Stimulated activated naive CD8-positive, alpha-beta T cell treated with anti-CD3 and anti-CD28 coated beads, Interleukin-15, Interleukin-2, amounts not matched to agents 100 ng/mL and 50 ng/mL, for 24 hours (primary cell): ENCODE data around the gene TRIM31.

ENCODE experiments used
- H3K27ac Mint-ChIP-seq: one replicate; pipeline ENCODE4 v1.8.0; 2021; ENCODE audit warnings: mild to moderate bottlenecking, mixed read lengths
- H3K27me3 Mint-ChIP-seq: one replicate; pipeline ENCODE4 v1.8.0; 2021; ENCODE audit warnings: mixed read lengths
- H3K36me3 Mint-ChIP-seq: one replicate; pipeline ENCODE4 v1.8.0; 2021; ENCODE audit warnings: low read depth, mixed read lengths
- H3K4me1 Mint-ChIP-seq: one replicate; pipeline ENCODE4 v1.8.0; 2021; ENCODE audit warnings: low read depth, mixed read lengths
- H3K4me3 Mint-ChIP-seq: one replicate; pipeline ENCODE4 v1.8.0; 2021; ENCODE audit warnings: mild to moderate bottlenecking, mixed read lengths
- H3K9me3 Mint-ChIP-seq: one replicate; pipeline ENCODE4 v1.8.0; 2021; ENCODE audit warnings: mixed read lengths

Gene TRIM31

GRCh38 chr6:30062471-30063178, 50.3 kb downstream of the TRIM31 start:
- peak overlapping the region; percentile 99 for H3K4me3 Mint-ChIP-seq
- H3K4me1 Mint-ChIP-seq: peaks cover 64% of the 10 kb centered on the region

GRCh38 chr6:30061858-30062458, 50.9 kb downstream of the TRIM31 start:
- Mint-ChIP-seq H3K4me1 (peaks cover 59% of the 10 kb centered on the region), H3K27me3 (no peaks in the 10 kb centered on the region), H3K4me3 (peak overlapping the region; percentile 99)

More at GRCh38 chr6:30062471-30063178, 50.3 kb downstream of the TRIM31 start:
- H3K27me3 Mint-ChIP-seq: no peaks in the 10 kb centered on the region
- no peaks in the 10 kb centered on the region for H3K9me3 Mint-ChIP-seq
- peaks cover 44% of the 10 kb centered on the region for H3K36me3 Mint-ChIP-seq
- peak overlapping the region; percentile 92 for H3K27ac Mint-ChIP-seq

GRCh38 chr6:30061092-30061857, 51.6 kb downstream of the TRIM31 start, which contains the start of gene POLR1H:
Gene POLR1H (plus strand): TSS chr6:30061265. CDS start chr6:30061525, 260 bp downstream.
- peaks cover 52% of the 10 kb centered on the region for H3K4me1 Mint-ChIP-seq
- peak within 1 kb of the TSS; percentile 92 for H3K27ac Mint-ChIP-seq
- no peaks in the 10 kb centered on the region for H3K27me3 Mint-ChIP-seq
- H3K9me3 Mint-ChIP-seq: no peaks in the 10 kb centered on the region
- H3K36me3 Mint-ChIP-seq: peaks cover 55% of the 10 kb centered on the region
- H3K4me3 Mint-ChIP-seq: peak within 1 kb of the TSS; percentile 99

More at GRCh38 chr6:30061858-30062458, 50.9 kb downstream of the TRIM31 start:
- H3K27ac Mint-ChIP-seq: peak overlapping the region; percentile 92
- peaks cover 49% of the 10 kb centered on the region for H3K36me3 Mint-ChIP-seq
- H3K9me3 Mint-ChIP-seq: no peaks in the 10 kb centered on the region

GRCh38 chr6:30060606-30061091, 52.2 kb downstream of the TRIM31 start:
- H3K27ac Mint-ChIP-seq: peak overlapping the region; percentile 92
- no peaks in the 10 kb centered on the region for H3K9me3 Mint-ChIP-seq
- peaks cover 51% of the 10 kb centered on the region for H3K36me3 Mint-ChIP-seq
- H3K27me3 Mint-ChIP-seq: no peaks in the 10 kb centered on the region
- peaks cover 46% of the 10 kb centered on the region for H3K4me1 Mint-ChIP-seq
- H3K4me3 Mint-ChIP-seq: peak overlapping the region; percentile 99

- Mint-ChIP-seq H3K4me3 (no peak overlapping the region), H3K9me3 (no peaks in the 10 kb centered on the region), H3K27ac (no peak overlapping the region), H3K4me1 (peaks cover 13% of the 10 kb centered on the region), H3K36me3 (peaks cover 30% of the 10 kb centered on the region), H3K27me3 (no peaks in the 10 kb centered on the region)
Measured at GRCh38 chr6:30055513-30055912, 57.4 kb downstream of the TRIM31 start.

GRCh38 chr6:30053682-30054081, 59.2 kb downstream of the TRIM31 start:
- Mint-ChIP-seq H3K9me3 (no peaks in the 10 kb centered on the region), H3K4me1 (no peaks in the 10 kb centered on the region), H3K27me3 (no peaks in the 10 kb centered on the region), H3K27ac (no peak overlapping the region), H3K36me3 (peaks cover 34% of the 10 kb centered on the region), H3K4me3 (no peak overlapping the region)
